Endothelial cell of umbilical vein (primary cell): ENCODE measurements around the gene PEAK3. TPM values are rescaled to one million over a fixed set of nuclear protein-coding genes. Genes with fewer than 3 reads are reported as not detected.

Source experiments
- BruUV-seq: library from RNA; stranded (reverse); fragments of 400-500 nt; replicated peaks from 2 replicates; lab custom pipeline; 2021; lab: Mats Ljungman, UMichigan
- CTCF ChIA-PET: fragments of 300-600, 350-600 bp; sonication (Branson Sonifier 250); formaldehyde crosslinking; loops from one replicate; lab custom pipeline; 2021; ENCODE audit warnings: antibody characterized with exemption, inconsistent platforms; lab: Charles Lee
- POLR2A ChIA-PET: fragments of 300-600, 350-600 bp; sonication (Branson Sonifier 250); formaldehyde crosslinking; loops from one replicate; lab custom pipeline; 2021; ENCODE audit warnings: antibody characterized with exemption, inconsistent platforms; lab: Charles Lee
- DNase-seq: peaks from one replicate; pipeline ENCODE4 v3.0.0-alpha.2; 2011; ENCODE audit warnings: low read depth, low spot score
- FAIRE-seq: peaks from 2 replicates; lab custom pipeline; 2011; peaks lifted over from hg19 to GRCh38; lab: Jason Lieb, UNC
- H2AFZ ChIP-seq: 2 replicates; pipeline ENCODE4 v1.6.0; 2012; ENCODE audit warnings: low read depth, low read length, control low read depth, inconsistent platforms
- H3K27ac ChIP-seq: 2 replicates; pipeline ENCODE4 v1.5.1; 2011; ENCODE audit warnings: low read depth, mild to moderate bottlenecking, control low read depth, low read length, moderate library complexity; ENCODE audit not compliant: insufficient read depth
- H3K27me3 ChIP-seq, 2 experiments: 2 replicates each; pipeline versions ENCODE4 v1.6.0 to v1.6.1; 2011; ENCODE audit warnings: low read length in 2 of 2, mixed read lengths in 1 of 2; ENCODE audit not compliant: control insufficient read depth in 2 of 2, insufficient read depth in 2 of 2
- H3K36me3 ChIP-seq, 2 experiments: 2 replicates in 1 of 2; 3 replicates in 1 of 2; pipeline ENCODE4 v1.5.1; 2011; ENCODE audit warnings: low read length in 2 of 2, mild to moderate bottlenecking in 1 of 2, moderate library complexity in 1 of 2; ENCODE audit not compliant: control insufficient read depth in 2 of 2, insufficient read depth in 2 of 2; ENCODE audit errors: extremely low read depth in 1 of 2
- H3K4me1 ChIP-seq: 3 replicates; pipeline ENCODE4 v1.5.1; 2011; ENCODE audit warnings: mild to moderate bottlenecking, low read length; ENCODE audit not compliant: control insufficient read depth, insufficient read depth; ENCODE audit errors: extremely low read depth
- H3K4me2 ChIP-seq: 2 replicates; pipeline ENCODE4 v1.6.1; 2011; ENCODE audit warnings: low read length, control low read depth, mixed read lengths; ENCODE audit not compliant: insufficient read depth
- H3K4me3 ChIP-seq, 3 experiments: fragments of 200-600 bp in 1 of 3; sonication (generic), shearing (Covaris generic) in 1 of 3; replicated peaks in 1 of 3; 2 replicates each; pipeline ENCODE4 v1.5.1; 2011 to 2016; ENCODE audit warnings: control low read depth in 3 of 3, low read length in 3 of 3, mild to moderate bottlenecking in 2 of 3, inconsistent platforms in 1 of 3, low read depth in 1 of 3, moderate library complexity in 1 of 3; ENCODE audit not compliant: insufficient read depth in 1 of 3
- H3K79me2 ChIP-seq: 2 replicates; pipeline ENCODE4 v1.6.0; 2012; ENCODE audit warnings: low read length, inconsistent platforms; ENCODE audit not compliant: control insufficient read depth, insufficient read depth
- H3K9ac ChIP-seq: replicated peaks from 2 replicates; pipeline ENCODE3; 2011; ENCODE audit warnings: low read length, control low read depth; ENCODE audit not compliant: insufficient read depth; ENCODE audit errors: extremely low read depth
- H3K9me1 ChIP-seq: replicated peaks from 3 replicates; pipeline ENCODE4 v1.6.0; 2011; ENCODE audit warnings: mild to moderate bottlenecking, low read length; ENCODE audit not compliant: control insufficient read depth, insufficient read depth; ENCODE audit errors: extremely low read depth
- H3K9me3 ChIP-seq: replicated peaks from 2 replicates; pipeline ENCODE4 v1.5.1; 2012; ENCODE audit warnings: low read length, inconsistent platforms; ENCODE audit not compliant: control insufficient read depth, insufficient read depth
- H4K20me1 ChIP-seq: replicated peaks from 2 replicates; pipeline ENCODE3; 2011; ENCODE audit warnings: mild to moderate bottlenecking, low read length; ENCODE audit not compliant: control insufficient read depth, insufficient read depth; ENCODE audit errors: extremely low read depth
- EZH2 ChIP-seq: IDR thresholded peaks from 2 replicates; pipeline ENCODE4 v1.6.1; 2012; ENCODE audit warnings: borderline replicate concordance, low read depth, mild to moderate bottlenecking, moderate library complexity, low read length, inconsistent platforms; ENCODE audit not compliant: severe bottlenecking
- FOS ChIP-seq: IDR thresholded peaks from 2 replicates; pipeline ENCODE4 v1.6.1; 2011; ENCODE audit warnings: mild to moderate bottlenecking, low read length, moderate library complexity, borderline replicate concordance; ENCODE audit not compliant: insufficient read depth
- GATA2 ChIP-seq: IDR thresholded peaks from 2 replicates; pipeline ENCODE4 v1.7.0; 2011; ENCODE audit warnings: low read depth, mild to moderate bottlenecking, moderate library complexity, mixed read lengths, low read length; ENCODE audit not compliant: insufficient read length, insufficient read depth
- JUN ChIP-seq: IDR thresholded peaks from 2 replicates; pipeline ENCODE4 v1.6.1; 2011; ENCODE audit warnings: borderline replicate concordance, low read depth; ENCODE audit not compliant: insufficient read length, insufficient read depth
- MAX ChIP-seq: IDR thresholded peaks from 2 replicates; pipeline ENCODE4 v1.6.1; 2011; ENCODE audit not compliant: insufficient read depth, insufficient read length
- MYC ChIP-seq: IDR thresholded peaks from one replicate; pipeline ENCODE4 v1.6.1; 2011; ENCODE audit warnings: mild to moderate bottlenecking, low read depth, low read length
- POLR2A ChIP-seq: IDR thresholded peaks from 2 replicates; pipeline ENCODE4 v1.6.1; 2012; ENCODE audit warnings: low read depth, mild to moderate bottlenecking, control low read depth, low read length
- POLR2AphosphoS5 ChIP-seq: IDR thresholded peaks from 2 replicates; pipeline ENCODE4 v1.6.1; 2012; ENCODE audit warnings: low read depth, mild to moderate bottlenecking, control low read depth, low read length, moderate library complexity; ENCODE audit not compliant: insufficient read depth
- dilution Hi-C: fragments of 300-500 bp; cut with MboI; formaldehyde crosslinking; loops from one replicate; pipeline ENCODE4 v1.15.0; 2019; ENCODE audit warnings: low sequenced_read_pairs; ENCODE audit not compliant: extremely low pct_ligation_motif_present
- intact Hi-C: fragments of 100-400 bp; cut with micrococcal nuclease; formaldehyde crosslinking; loops from one replicate; pipeline ENCODE4 v1.10.0; 2022
- polyA plus RNA-seq, 4 experiments: library from polyadenylated mRNA; depleted of rRNA in 3 of 4; stranded (reverse) in 3 of 4; unstranded in 1 of 4; fragments of >200 nt; gene quantifications; 2 replicates each; pipeline versions ENCODE4 v1.2.1 to v1.2.3, GENCODE V29; 2011 to 2012; ENCODE audit warnings: missing spikeins in 1 of 4
- total RNA-seq: library from RNA; stranded (reverse); gene quantifications from 2 replicates; pipeline ENCODE4 v1.2.3, GENCODE V29; 2021
- TF ChIP-seq, protein P1 (sequence below), 2 donors: IDR thresholded peaks; 1 replicate in 1 of 2; 2 replicates in 1 of 2; pipeline ENCODE4 v1.5.1; 2011; ENCODE audit warnings: low read length in 2 of 2, mild to moderate bottlenecking in 2 of 2, moderate library complexity in 2 of 2, control low read depth in 1 of 2, inconsistent platforms in 1 of 2, low read depth in 1 of 2; ENCODE audit not compliant: insufficient read depth in 1 of 2; ENCODE audit errors: extremely low read depth in 1 of 2

The PEAK3 gene
- total and polyA plus RNA-seq, 2 donors (not counting 3 experiments of a cell fraction or from before 2014, with no cell fraction given) = 0.03 TPM; not detected in 1

- no peak for DNase-seq
- ChIA-PET POLR2A (no interaction called here), CTCF (no interaction called here)
- H3K4me1 ChIP-seq = peaks cover 9% of the 10 kb centered on the region
- H3K9me3 ChIP-seq = no peaks in the 10 kb centered on the region
- dilution Hi-C loops = no loop called here
- H3K27me3 ChIP-seq = peaks cover 10% of the 10 kb centered on the region in 2 experiments
- intact Hi-C loops = no loop called here
- no TSS peak for BruUV-seq
- FAIRE-seq = no peak
- no peaks in the 10 kb centered on the region for H3K36me3 ChIP-seq
- H3K79me2 ChIP-seq = no peaks in the 10 kb centered on the region
- TF ChIP-seq GATA2 = no peak
- TF ChIP-seq, protein P1, sequence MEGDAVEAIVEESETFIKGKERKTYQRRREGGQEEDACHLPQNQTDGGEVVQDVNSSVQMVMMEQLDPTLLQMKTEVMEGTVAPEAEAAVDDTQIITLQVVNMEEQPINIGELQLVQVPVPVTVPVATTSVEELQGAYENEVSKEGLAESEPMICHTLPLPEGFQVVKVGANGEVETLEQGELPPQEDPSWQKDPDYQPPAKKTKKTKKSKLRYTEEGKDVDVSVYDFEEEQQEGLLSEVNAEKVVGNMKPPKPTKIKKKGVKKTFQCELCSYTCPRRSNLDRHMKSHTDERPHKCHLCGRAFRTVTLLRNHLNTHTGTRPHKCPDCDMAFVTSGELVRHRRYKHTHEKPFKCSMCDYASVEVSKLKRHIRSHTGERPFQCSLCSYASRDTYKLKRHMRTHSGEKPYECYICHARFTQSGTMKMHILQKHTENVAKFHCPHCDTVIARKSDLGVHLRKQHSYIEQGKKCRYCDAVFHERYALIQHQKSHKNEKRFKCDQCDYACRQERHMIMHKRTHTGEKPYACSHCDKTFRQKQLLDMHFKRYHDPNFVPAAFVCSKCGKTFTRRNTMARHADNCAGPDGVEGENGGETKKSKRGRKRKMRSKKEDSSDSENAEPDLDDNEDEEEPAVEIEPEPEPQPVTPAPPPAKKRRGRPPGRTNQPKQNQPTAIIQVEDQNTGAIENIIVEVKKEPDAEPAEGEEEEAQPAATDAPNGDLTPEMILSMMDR (IDR thresholded peaks at IDR 0.05; ENCODE audit: extremely low read depth in 1 of 2, insufficient read depth in 1 of 2, low read depth in 1 of 2, low read length in 2 of 2) = no peak
- TF ChIP-seq POLR2A = no peak
- TF ChIP-seq EZH2 = no peak
- no peak for TF ChIP-seq FOS
- TF ChIP-seq MYC = no peak
- TF ChIP-seq MAX = no peak
- no peak for TF ChIP-seq JUN
- no peak for TF ChIP-seq POLR2AphosphoS5
- H3K27ac ChIP-seq = no peak overlapping the region
- no peak overlapping the region for H3K9ac ChIP-seq
- no peaks in the 10 kb centered on the region for H4K20me1 ChIP-seq
- no peak overlapping the region for H3K4me3 ChIP-seq
- no peaks in the 10 kb centered on the region for H3K9me1 ChIP-seq
- no peak overlapping the region for H3K4me2 ChIP-seq
- H2AFZ ChIP-seq = no peak overlapping the region
These were observed 2.0 kb upstream of the PEAK3 start for GRCh38 chr19:2283835-2284507.
